GM21423 (cell line): Measurements from ENCODE around the gene SLBP.
"Not testable (repeated sequence)": the region's sequence is repeated elsewhere in the genome, so short reads cannot be mapped to it uniquely, and the experiment has no call there.

Source experiments
- ATAC-seq: cut with Tn5 transposase; IDR thresholded peaks from one replicate; pipeline ENCODE4 v1.9.1; 2021; ENCODE audit warnings: mild to moderate bottlenecking, moderate library complexity; ENCODE audit not compliant: unreplicated experiment

Gene SLBP

DNA sequence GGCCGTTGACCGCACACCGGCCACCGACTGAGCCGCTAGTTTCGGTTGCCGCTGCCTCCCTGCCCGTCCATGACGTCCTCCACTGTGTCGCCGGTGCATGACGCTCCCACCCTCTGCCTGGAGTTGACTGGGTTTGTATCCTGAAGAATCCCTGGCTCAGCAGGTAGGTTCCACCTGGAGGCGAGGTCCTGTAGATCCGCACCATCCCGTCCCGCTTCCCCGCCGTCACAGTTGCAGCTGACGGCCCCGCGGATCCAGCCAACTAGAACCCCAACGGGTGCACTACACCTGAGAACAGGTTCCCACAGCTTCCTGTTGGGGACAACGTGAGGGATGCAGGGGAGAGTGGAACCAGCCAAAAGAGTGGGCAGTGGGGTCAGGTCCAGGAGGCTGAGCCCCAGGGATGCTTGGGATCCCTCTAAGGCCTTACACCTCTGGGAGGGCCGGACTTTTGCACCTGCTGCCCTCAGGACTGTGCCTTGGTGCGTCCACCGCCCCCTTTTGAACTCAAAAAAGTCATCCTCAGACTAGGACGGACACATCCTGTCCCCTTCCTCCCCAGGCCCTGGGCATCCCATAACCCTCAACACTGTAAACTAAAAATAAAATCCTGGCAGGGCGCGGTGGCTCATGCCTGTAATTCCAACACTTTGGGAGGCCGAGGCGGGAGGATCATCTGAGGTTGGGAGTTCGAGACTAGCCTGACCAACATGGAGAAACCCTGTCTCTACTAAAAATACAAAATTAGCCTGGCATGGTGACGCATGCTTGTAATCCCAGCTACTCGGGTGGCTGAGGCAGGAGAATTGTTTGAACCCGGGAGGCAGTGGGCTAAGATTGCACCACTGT is 1.1 kb upstream of the SLBP start:
- no peak for ATAC-seq

GRCh38 chr4:1711571-1712215 is 426 bp downstream of the SLBP start:
- ATAC-seq = peak; percentile 2

DNA sequence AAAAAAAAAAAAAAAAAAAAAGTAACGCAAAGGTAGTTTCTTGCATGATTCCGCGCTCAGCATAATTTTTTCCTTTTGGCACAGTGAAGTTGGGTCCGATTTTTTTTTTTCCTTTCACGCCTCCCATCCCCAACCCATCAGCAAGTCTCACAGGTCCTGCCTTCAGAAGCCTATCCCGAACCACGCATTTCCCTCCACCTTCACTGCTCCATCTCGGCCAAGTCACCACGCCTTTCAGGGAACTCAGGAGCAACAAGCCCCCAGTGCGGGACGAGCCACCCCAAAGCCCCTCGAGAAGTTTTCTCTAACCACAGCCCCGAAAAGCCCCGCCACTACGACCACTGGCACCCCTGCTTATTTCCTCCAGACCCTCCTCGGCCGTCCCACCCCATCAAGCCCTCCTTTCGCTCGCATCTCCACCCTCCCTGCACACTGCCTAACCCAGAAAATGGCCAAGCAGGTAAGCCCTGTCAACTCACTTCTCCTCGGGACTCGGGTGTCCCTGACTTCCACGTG is 1.0 kb downstream of the SLBP start:
- no peak for ATAC-seq

GRCh38 chr4:1708581-1708980 is 3.5 kb downstream of the SLBP start:
- no peak for ATAC-seq

DNA sequence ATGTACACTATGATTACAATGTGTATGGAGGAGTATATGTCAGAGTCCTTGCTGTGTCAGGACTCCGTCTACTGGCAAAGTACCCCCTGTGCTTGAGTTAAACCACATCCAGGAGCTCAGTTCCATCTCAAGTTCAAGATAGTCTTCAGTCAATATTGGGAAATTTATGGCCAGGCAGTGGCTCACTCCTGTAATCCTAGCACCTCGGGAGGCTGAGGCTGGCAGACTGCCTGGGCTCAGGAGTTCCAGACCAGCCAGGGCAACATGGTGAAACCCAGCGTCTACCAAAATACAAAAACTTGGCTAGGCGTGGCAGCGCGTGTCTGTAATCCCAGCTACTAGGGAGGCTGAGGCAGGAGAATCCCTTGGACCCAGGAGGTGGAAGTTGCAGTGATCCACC is 5.8 kb downstream of the SLBP start:
- no peak for ATAC-seq

GRCh38 chr4:1705732-1706131 is 6.4 kb downstream of the SLBP start:
- no peak for ATAC-seq

GRCh38 chr4:1703867-1704266 is 8.3 kb downstream of the SLBP start:
- ATAC-seq = no peak

DNA sequence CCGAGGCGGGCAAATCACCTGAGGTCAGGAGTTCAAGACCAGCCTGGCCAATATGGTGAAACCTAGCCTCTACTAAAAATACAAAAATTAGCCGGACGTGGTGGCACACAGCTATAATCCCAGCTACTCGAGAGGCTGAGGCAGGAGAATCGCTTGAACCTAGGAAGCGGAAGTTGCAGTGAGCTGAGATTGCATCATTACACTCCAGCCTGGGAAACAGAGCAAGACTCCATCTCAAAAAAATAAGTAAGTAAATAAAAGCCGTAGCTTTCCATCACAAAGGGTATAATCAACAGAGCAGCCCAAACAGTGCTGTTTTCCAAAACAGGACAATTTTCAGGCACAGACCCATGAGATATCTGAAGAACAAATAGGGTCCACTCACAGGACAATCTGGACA is 10.4 kb downstream of the SLBP start:
- not testable (repeated sequence) for ATAC-seq

GRCh38 chr4:1695913-1696312 is 16.2 kb downstream of the SLBP start:
- ATAC-seq = no peak

DNA sequence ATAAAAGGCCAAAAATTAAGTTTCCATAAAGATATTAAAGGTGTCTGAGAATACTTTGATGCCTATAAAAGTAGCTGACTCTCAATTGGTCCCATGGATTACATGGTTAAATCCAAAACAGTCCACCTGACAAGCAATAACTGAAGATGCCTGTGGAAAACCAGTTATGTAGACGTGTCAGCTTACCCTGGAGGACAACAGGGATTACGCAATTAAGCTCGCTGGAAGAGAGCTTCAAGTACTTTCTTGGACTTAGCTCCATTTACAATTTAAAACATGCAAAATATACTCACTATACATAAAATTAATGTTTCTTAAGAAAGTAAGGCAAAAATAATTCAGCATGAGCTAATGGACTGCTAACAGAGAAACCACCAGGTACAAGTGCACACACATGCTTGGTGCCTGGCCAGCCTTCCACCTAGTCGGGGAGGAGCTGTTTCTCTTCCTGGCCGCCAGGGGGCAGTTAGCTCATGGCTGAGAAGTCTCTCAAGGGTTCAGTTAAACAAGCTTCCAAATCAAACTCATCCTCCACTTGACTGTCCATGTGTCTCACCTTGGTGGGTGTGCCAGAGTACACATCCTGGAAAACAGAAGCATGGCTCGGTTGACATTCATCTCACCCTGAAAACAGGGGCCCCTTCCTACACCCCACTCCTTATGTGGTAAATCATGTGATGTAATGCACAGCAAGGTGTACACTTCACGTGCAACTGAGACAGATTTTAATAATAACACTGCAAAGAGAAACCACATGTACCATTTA is 18.8 kb downstream of the SLBP start:
- ATAC-seq = peak; percentile 78

DNA sequence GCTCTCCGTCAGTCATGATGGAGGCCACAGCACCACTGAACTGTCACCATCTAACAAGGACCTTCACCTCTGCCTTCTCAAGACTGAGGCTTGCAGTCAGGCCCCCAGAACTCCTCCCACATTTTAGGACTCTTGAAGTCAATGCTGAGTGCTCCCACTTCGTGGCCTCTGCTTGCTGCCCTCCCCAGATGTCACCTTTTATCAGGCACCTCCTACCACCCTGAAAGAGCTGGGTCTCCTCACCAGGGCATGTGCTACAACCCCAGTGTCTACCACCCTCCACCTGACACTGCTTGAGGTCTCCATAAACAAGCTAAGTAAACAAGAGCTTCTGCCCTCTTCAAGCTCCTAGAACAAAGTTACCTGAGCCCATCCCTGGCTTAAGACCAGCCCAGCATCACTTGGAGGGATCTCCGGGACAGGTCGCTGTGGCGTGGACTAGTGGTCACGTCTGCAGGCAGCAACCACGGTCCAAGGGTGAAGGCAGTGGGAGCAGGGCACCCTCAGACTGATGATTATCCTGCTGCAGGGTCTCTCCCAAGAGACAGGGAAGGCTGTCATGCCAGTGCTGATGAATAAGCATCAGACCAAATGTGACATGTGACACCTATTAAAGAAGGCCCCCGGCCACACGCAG is 20.3 kb downstream of the SLBP start:
- no peak for ATAC-seq

GRCh38 chr4:1690698-1691097 is 21.4 kb downstream of the SLBP start:
- ATAC-seq = no peak

GRCh38 chr4:1686440-1687036 is 25.6 kb downstream of the SLBP start:
- ATAC-seq = no peak

DNA sequence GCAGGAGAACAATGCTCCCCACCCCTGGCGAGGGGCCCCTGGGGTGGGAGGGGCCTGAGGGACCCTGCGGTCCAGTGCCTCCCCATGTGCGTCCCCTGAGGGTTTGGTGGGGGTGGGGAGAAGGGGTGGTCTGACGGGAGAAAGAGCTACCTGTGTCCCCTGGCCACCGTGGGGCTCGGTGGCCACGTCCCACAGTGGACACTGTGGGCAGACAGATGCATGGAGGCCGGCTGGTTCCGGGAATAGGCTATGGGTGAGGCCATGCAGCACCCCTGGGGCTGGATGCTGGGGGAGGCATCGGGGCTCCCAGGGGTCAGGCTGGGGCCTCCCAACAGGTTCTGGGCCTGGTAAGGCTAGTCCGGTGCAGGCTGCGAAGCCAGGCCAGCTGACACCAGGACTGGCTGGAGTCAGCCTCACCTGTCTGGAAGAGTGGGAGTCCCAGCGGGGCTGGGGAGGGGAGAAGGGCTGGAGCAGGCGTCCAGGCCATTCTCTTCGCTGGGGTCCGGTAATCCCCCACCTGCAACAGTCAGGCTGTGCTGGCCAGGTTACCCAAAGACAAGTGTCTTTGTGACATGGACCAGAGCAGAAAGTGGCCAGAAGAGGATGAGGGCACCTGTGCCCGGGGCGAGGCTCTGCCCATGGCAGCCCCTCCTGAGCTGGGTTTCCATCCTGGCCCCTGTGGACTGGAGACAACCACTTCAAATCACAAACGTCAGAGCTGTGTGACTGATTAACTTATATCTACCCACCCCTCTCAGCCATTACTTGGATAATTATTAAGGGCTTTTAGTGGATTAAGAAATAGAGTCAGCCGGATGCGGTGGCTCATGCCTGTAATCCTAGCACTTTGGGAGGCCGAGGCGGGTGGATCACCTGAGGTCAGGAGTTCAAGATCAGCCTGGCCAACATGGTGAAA is 26.6 kb downstream of the SLBP start:
- no peak for ATAC-seq

- ATAC-seq = no peak
These were observed 27.4 kb downstream of the SLBP start for GRCh38 chr4:1684506-1685234.

DNA sequence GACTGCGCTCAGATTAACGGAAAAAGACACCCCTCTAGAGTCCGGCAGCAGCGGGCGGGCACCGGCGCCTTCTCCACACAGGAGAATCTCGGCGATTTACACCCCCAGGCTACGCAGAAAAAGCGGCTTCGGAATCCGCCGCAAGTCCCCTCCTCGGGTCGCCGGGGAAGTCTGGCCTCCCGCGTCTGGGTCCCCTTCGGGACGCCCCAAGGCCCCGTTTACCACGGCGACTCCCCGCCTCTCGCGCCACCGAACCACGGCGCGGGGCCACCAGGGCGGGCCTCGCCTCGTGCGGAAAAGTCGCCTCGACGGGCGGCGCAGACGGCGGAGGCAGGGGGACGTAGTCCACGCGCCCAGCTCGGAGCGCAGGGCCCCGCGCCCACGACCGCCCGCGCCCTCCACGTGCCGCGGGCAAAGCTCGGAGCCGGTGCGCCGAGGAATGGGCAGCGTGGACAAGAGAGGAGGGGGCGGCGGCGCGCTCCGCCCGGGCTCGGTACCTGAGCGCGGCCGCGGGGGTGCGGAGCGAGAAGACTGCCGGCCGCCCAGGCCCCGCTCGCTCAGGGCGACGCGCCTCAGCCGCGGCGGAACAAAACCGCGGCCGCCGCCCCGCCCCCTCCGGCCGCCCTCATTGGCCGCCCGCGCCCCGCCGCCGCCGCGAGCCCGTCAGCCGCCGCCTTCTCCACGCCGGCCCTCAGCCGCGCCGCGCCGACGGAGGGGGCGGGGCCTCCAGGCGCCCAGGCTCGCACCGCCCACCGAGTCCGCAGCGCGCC is 28.2 kb downstream of the SLBP start, which contains the start of gene FAM53A:
Gene FAM53A, minus strand, starts transcription at position 578 of the 770 bp plus-strand sequence. CDS start 15,572 bp downstream, outside the sequence.
- ATAC-seq = peak; percentile 86

GRCh38 chr4:1683261-1683735 is 28.8 kb downstream of the SLBP start:
- ATAC-seq = no peak

- no peak for ATAC-seq
These were observed 29.3 kb downstream of the SLBP start for GRCh38 chr4:1682860-1683259.
